ENCODE data around the gene MRPL2. TPM values are rescaled to one million over a fixed set of nuclear protein-coding genes. Genes with fewer than 3 reads are reported as not detected.

The MRPL2 gene
- total RNA-seq, 1 donor: 20.6 TPM

GRCh38 chr6:43062818-43063217 is 3.6 kb upstream of the MRPL2 start:
- Histone ChIP-seq H3K27me3 (ENCODE audit: insufficient read depth, low read length) (no peaks in the 10 kb centered on the region), H3K9me3 (ENCODE audit: low read depth, low read length) (no peaks in the 10 kb centered on the region), H3K4me2 (ENCODE audit: insufficient read depth, low read length) (no peak overlapping the region), H3K36me3 (ENCODE audit: insufficient read depth, low read length) (peaks cover 11% of the 10 kb centered on the region), H2AFZ (ENCODE audit: low read length) (no peak overlapping the region), H3K4me1 (ENCODE audit: insufficient read depth, low read length) (peaks cover 18% of the 10 kb centered on the region), H3K79me2 (ENCODE audit: insufficient read depth, low read length) (peaks cover 18% of the 10 kb centered on the region), H4K20me1 (ENCODE audit: insufficient read depth, low read length) (no peaks in the 10 kb centered on the region), H3K4me3 (ENCODE audit: insufficient read depth, low read length) (no peak overlapping the region), H3K27ac (ENCODE audit: low read depth, low read length) (no peak overlapping the region)
- TF ChIP-seq CTCF (IDR thresholded peaks at IDR 0.05; ENCODE audit: extremely low read depth, low read depth, low read length): no peak
- DNase-seq (ENCODE audit: insufficient read length, low spot score, missing footprints): no peak

DNA sequence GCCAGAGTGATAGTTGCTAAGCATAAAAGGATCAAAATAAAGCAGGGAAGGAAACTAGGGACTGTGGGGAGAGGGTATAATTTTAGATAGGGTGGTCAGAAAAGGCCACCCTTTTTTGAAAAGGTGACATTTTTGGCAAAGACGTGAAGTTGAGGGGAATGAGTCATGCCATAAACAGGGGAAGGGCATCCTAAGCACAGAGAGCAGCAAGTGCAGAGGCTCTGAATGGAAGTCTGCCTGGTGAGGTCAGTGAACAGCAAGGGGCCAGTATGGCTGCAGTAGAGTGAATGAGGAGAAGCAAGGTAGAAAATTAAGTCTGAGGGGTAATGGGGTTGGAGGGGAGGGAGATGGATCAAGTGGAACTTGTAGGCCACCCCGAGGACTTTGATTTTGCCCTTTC is 2.6 kb upstream of the MRPL2 start:
- Histone ChIP-seq H3K4me1 (ENCODE audit: insufficient read depth, low read length) (peaks cover 18% of the 10 kb centered on the region), H3K4me3 (ENCODE audit: insufficient read depth, low read length) (no peak overlapping the region), H3K36me3 (ENCODE audit: insufficient read depth, low read length) (peaks cover 11% of the 10 kb centered on the region), H3K27ac (ENCODE audit: low read depth, low read length) (no peak overlapping the region), H4K20me1 (ENCODE audit: insufficient read depth, low read length) (no peaks in the 10 kb centered on the region), H3K27me3 (ENCODE audit: insufficient read depth, low read length) (no peaks in the 10 kb centered on the region), H3K79me2 (ENCODE audit: insufficient read depth, low read length) (peaks cover 22% of the 10 kb centered on the region), H3K9me3 (ENCODE audit: low read depth, low read length) (no peaks in the 10 kb centered on the region), H2AFZ (ENCODE audit: low read length) (no peak overlapping the region), H3K4me2 (ENCODE audit: insufficient read depth, low read length) (no peak overlapping the region)
- no peak for TF ChIP-seq CTCF (IDR thresholded peaks at IDR 0.05; ENCODE audit: extremely low read depth, low read depth, low read length)
- DNase-seq (ENCODE audit: insufficient read length, low spot score, missing footprints): peak; percentile 56

DNA sequence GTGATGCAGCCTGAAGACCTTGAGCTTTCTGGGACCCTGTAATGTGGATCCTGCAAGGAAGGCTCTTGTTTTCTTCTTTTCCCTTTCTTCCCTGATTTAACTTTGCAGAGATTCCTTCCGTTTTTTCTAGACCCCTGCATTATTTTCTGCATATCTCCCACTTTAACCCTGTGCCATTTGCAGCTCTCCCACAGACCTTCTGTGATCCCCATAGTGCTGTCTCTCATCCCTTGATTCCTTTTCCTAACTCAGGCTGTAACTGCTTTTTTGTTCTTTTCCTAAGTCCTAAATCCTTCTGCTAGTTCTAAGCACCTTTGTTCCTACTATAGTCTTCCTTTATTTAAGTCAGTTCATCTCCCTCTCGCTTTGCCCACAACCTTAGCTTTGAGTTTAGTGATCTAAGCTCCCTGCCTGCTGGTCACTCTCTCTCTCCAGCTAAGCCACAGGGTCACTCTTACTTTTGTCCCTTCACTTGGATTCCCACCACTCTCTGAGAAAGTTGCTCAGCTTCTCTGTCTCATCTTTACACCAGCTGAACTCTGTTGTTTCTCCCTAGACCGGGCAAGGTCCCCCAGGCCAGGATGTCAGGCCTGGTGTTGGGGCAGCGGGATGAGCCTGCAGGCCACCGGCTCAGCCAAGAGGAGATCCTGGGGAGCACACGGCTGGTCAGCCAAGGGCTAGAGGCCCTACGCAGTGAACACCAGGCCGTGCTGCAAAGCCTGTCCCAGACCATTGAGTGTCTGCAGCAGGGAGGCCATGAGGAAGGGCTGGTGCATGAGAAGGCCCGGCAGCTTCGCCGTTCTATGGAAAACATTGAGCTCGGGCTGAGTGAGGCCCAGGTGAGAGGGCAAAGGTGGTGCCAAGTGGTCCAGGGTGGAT is 1.8 kb upstream of the MRPL2 start:
- Histone ChIP-seq H3K27ac (ENCODE audit: low read depth, low read length) (no peak overlapping the region), H4K20me1 (ENCODE audit: insufficient read depth, low read length) (no peaks in the 10 kb centered on the region), H3K4me1 (ENCODE audit: insufficient read depth, low read length) (peaks cover 18% of the 10 kb centered on the region), H3K4me3 (ENCODE audit: insufficient read depth, low read length) (no peak overlapping the region), H3K79me2 (ENCODE audit: insufficient read depth, low read length) (peaks cover 22% of the 10 kb centered on the region), H3K4me2 (ENCODE audit: insufficient read depth, low read length) (peak overlapping the region; percentile 93), H3K27me3 (ENCODE audit: insufficient read depth, low read length) (no peaks in the 10 kb centered on the region), H3K9me3 (ENCODE audit: low read depth, low read length) (no peaks in the 10 kb centered on the region), H2AFZ (ENCODE audit: low read length) (no peak overlapping the region), H3K36me3 (ENCODE audit: insufficient read depth, low read length) (peaks cover 11% of the 10 kb centered on the region)
- DNase-seq (ENCODE audit: insufficient read length, low spot score, missing footprints): no peak
- no peak for TF ChIP-seq CTCF (IDR thresholded peaks at IDR 0.05; ENCODE audit: extremely low read depth, low read depth, low read length)

- H3K4me3 ChIP-seq (ENCODE audit: insufficient read depth, low read length): peak overlapping the region; percentile 96
- H3K27ac ChIP-seq (ENCODE audit: low read depth, low read length): peak overlapping the region; percentile 85
- H3K36me3 ChIP-seq (ENCODE audit: insufficient read depth, low read length): peaks cover 12% of the 10 kb centered on the region
- H3K4me2 ChIP-seq (ENCODE audit: insufficient read depth, low read length): peak overlapping the region; percentile 93
- H3K9me3 ChIP-seq (ENCODE audit: low read depth, low read length): no peaks in the 10 kb centered on the region
- H3K79me2 ChIP-seq (ENCODE audit: insufficient read depth, low read length): peaks cover 22% of the 10 kb centered on the region
- peak overlapping the region; percentile 87 for H2AFZ ChIP-seq (ENCODE audit: low read length)
- no peak for TF ChIP-seq CTCF (IDR thresholded peaks at IDR 0.05; ENCODE audit: extremely low read depth, low read depth, low read length)
- no peaks in the 10 kb centered on the region for H4K20me1 ChIP-seq (ENCODE audit: insufficient read depth, low read length)
- peaks cover 18% of the 10 kb centered on the region for H3K4me1 ChIP-seq (ENCODE audit: insufficient read depth, low read length)
- DNase-seq (ENCODE audit: insufficient read length, low spot score, missing footprints): peak; percentile 46
- no peaks in the 10 kb centered on the region for H3K27me3 ChIP-seq (ENCODE audit: insufficient read depth, low read length)
Observed at GRCh38 chr6:43060034-43060754, 960 bp upstream of the MRPL2 start.

Measured in osteoblast (primary cell).